SK-N-SH treated with all-trans-retinoic acid at 6 μM for 48 hours (cell line): Measurements from ENCODE around the gene MFSD6.

Experiments used
- ATAC-seq: fragments of 200-7000 bp; cut with Tn5 transposase; 3 replicates; pipeline ENCODE4 v1.9.1; 2020; ENCODE audit warnings: mild to moderate bottlenecking, moderate library complexity
- ARNTL ChIP-seq: fragments of 450-650 bp; formaldehyde crosslinking; IDR thresholded peaks from 2 replicates; pipeline ENCODE4 v1.5.0; 2020; ENCODE audit warnings: low read depth, mild to moderate bottlenecking, moderate library complexity, borderline replicate concordance
- CREB5 ChIP-seq: fragments of 250-450 bp; sonication (Bioruptor Pico); IDR thresholded peaks from 2 replicates; pipeline ENCODE4 v1.5.1; 2020; ENCODE audit warnings: low read depth, mild to moderate bottlenecking, moderate library complexity
- CSDC2 ChIP-seq: fragments of 250-450 bp; sonication (Bioruptor Pico); IDR thresholded peaks from 2 replicates; pipeline ENCODE4 v1.5.0; 2020; ENCODE audit warnings: mild to moderate bottlenecking, moderate library complexity
- CSRNP3 ChIP-seq: fragments of 250-450 bp; sonication (Bioruptor Pico); IDR thresholded peaks from 2 replicates; pipeline ENCODE4 v1.5.1; 2021; ENCODE audit warnings: mild to moderate bottlenecking, moderate library complexity
- ESRRG ChIP-seq: fragments of 250-450 bp; sonication (Bioruptor Pico); IDR thresholded peaks from 2 replicates; pipeline ENCODE4 v1.6.1; 2021; ENCODE audit warnings: mild to moderate bottlenecking
- GLIS3 ChIP-seq: fragments of 250-450 bp; sonication (Bioruptor Pico); IDR thresholded peaks from 2 replicates; pipeline ENCODE4 v1.5.0; 2020; ENCODE audit warnings: mild to moderate bottlenecking, moderate library complexity
- OSR1 ChIP-seq: fragments of 250-450 bp; sonication (Bioruptor Pico); IDR thresholded peaks from 2 replicates; pipeline ENCODE4 v1.8.0; 2022; ENCODE audit warnings: moderate library complexity, mild to moderate bottlenecking, inconsistent platforms
- PATZ1 ChIP-seq: fragments of 250-450 bp; sonication (Bioruptor Pico); IDR thresholded peaks from 2 replicates; pipeline ENCODE4 v1.8.0; 2020; ENCODE audit warnings: mild to moderate bottlenecking, moderate library complexity, borderline replicate concordance
- RARB ChIP-seq: fragments of 250-450 bp; sonication (Bioruptor Pico); IDR thresholded peaks from 2 replicates; pipeline ENCODE4 v1.8.0; 2021; ENCODE audit warnings: mild to moderate bottlenecking, moderate library complexity
- TCF4 ChIP-seq: fragments of 250-450 bp; sonication (Bioruptor Pico); IDR thresholded peaks from 2 replicates; pipeline ENCODE4 v1.8.0; 2021; ENCODE audit warnings: mild to moderate bottlenecking, moderate library complexity, borderline replicate concordance
- TOX ChIP-seq: fragments of 250-450 bp; sonication (Bioruptor Pico); IDR thresholded peaks from 2 replicates; pipeline ENCODE4 v1.8.0; 2021; ENCODE audit warnings: mild to moderate bottlenecking, moderate library complexity, borderline replicate concordance
- ZC3H10 ChIP-seq: fragments of 250-450 bp; sonication (Bioruptor Pico); IDR thresholded peaks from 2 replicates; pipeline ENCODE4 v1.5.1; 2021; ENCODE audit warnings: mild to moderate bottlenecking, moderate library complexity
- ZFP3 ChIP-seq: fragments of 250-450 bp; sonication (Bioruptor Pico); IDR thresholded peaks from 2 replicates; pipeline ENCODE4 v1.5.0; 2020; ENCODE audit warnings: mild to moderate bottlenecking, moderate library complexity
- ZFP30 ChIP-seq: fragments of 450-650 bp; formaldehyde crosslinking; IDR thresholded peaks from 2 replicates; pipeline ENCODE4 v1.5.0; 2022; ENCODE audit warnings: mild to moderate bottlenecking, moderate library complexity
- ZNF565 ChIP-seq: fragments of 450-650 bp; formaldehyde crosslinking; conservative IDR thresholded peaks from 2 replicates; pipeline ENCODE4 v1.5.0; 2020; ENCODE audit warnings: low read depth, mild to moderate bottlenecking, moderate library complexity
- ZNF70 ChIP-seq: fragments of 450-650 bp; formaldehyde crosslinking; IDR thresholded peaks from 2 replicates; pipeline ENCODE4 v1.5.0; 2020; ENCODE audit warnings: mild to moderate bottlenecking, moderate library complexity
- ZNF8 ChIP-seq: fragments of 450-650 bp; formaldehyde crosslinking; IDR thresholded peaks from 2 replicates; pipeline ENCODE4 v1.5.0; 2020; ENCODE audit warnings: mild to moderate bottlenecking, moderate library complexity
- TF ChIP-seq, protein P1 (sequence below): fragments of 250-450 bp; sonication (Bioruptor Pico); IDR thresholded peaks from 2 replicates; pipeline ENCODE4 v1.8.0; 2021; ENCODE audit warnings: low read depth, mild to moderate bottlenecking, moderate library complexity, borderline replicate concordance
- TF ChIP-seq, protein P2 (sequence below): fragments of 250-450 bp; sonication (Bioruptor Pico); IDR thresholded peaks from 2 replicates; pipeline ENCODE4 v1.5.0; 2020; ENCODE audit warnings: mild to moderate bottlenecking, moderate library complexity

MFSD6 gene

GRCh38 chr2:190435031-190435670, 27.0 kb downstream of the MFSD6 start (continued):
- TF ChIP-seq CSRNP3, result no peak
- no peak for TF ChIP-seq OSR1 (CRISPR knock-in tag)
- TF ChIP-seq, all 23 proteins: peak for 0

GRCh38 chr2:190436557-190436956, 28.4 kb downstream of the MFSD6 start:
- TF ChIP-seq ZNF70 (no peak), ZFP30 (CRISPR knock-in tag) (no peak), CREB5 (CRISPR knock-in tag) (no peak), ARNTL (CRISPR knock-in tag) (no peak), PATZ1 (no peak), ZNF565 (no peak), TCF4 (no peak)
- ATAC-seq, result no peak

DNA sequence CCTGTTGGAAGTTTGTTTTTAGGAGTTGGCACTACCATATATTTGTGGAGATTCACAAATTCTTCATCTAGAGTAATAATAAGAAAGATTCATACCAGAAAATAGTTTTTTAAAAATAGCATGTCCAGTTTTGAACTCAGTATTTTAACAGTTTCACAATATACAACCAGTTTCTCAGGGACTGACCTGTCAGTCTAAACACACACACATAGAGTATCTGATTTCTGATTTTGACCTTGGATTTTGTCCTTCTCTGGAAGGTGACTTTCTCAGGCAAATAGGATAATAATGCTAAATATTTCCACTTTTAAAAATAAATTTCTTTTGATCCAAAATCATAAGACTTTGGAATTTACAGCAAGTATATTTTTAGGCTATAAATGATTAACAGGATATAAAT, 32.0 kb downstream of the MFSD6 start:
- no peak for ATAC-seq
- TF ChIP-seq OSR1 (CRISPR knock-in tag) (no peak), TCF4 (no peak), ZNF565 (no peak), ZC3H10 (CRISPR knock-in tag) (no peak), RARB (CRISPR knock-in tag) (no peak), TOX (CRISPR knock-in tag) (no peak), ZNF8 (CRISPR knock-in tag) (no peak), ESRRG (CRISPR knock-in tag) (no peak), CSRNP3 (no peak), GLIS3 (no peak), ZNF70 (no peak), ZFP30 (CRISPR knock-in tag) (no peak), ZFP3 (no peak), CSDC2 (CRISPR knock-in tag) (no peak)
- TF ChIP-seq, protein P1, sequence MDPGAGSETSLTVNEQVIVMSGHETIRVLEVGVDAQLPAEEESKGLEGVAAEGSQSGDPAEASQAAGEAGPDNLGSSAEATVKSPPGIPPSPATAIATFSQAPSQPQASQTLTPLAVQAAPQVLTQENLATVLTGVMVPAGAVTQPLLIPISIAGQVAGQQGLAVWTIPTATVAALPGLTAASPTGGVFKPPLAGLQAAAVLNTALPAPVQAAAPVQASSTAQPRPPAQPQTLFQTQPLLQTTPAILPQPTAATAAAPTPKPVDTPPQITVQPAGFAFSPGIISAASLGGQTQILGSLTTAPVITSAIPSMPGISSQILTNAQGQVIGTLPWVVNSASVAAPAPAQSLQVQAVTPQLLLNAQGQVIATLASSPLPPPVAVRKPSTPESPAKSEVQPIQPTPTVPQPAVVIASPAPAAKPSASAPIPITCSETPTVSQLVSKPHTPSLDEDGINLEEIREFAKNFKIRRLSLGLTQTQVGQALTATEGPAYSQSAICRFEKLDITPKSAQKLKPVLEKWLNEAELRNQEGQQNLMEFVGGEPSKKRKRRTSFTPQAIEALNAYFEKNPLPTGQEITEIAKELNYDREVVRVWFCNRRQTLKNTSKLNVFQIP (CRISPR knock-in tag), result no peak
- TF ChIP-seq, protein P2, sequence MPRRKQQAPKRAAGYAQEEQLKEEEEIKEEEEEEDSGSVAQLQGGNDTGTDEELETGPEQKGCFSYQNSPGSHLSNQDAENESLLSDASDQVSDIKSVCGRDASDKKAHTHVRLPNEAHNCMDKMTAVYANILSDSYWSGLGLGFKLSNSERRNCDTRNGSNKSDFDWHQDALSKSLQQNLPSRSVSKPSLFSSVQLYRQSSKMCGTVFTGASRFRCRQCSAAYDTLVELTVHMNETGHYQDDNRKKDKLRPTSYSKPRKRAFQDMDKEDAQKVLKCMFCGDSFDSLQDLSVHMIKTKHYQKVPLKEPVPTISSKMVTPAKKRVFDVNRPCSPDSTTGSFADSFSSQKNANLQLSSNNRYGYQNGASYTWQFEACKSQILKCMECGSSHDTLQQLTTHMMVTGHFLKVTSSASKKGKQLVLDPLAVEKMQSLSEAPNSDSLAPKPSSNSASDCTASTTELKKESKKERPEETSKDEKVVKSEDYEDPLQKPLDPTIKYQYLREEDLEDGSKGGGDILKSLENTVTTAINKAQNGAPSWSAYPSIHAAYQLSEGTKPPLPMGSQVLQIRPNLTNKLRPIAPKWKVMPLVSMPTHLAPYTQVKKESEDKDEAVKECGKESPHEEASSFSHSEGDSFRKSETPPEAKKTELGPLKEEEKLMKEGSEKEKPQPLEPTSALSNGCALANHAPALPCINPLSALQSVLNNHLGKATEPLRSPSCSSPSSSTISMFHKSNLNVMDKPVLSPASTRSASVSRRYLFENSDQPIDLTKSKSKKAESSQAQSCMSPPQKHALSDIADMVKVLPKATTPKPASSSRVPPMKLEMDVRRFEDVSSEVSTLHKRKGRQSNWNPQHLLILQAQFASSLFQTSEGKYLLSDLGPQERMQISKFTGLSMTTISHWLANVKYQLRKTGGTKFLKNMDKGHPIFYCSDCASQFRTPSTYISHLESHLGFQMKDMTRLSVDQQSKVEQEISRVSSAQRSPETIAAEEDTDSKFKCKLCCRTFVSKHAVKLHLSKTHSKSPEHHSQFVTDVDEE (CRISPR knock-in tag), result no peak
